ENCODE data around the gene SLC1A1. TPM values are rescaled to one million over a fixed set of nuclear protein-coding genes. Genes with fewer than 3 reads are reported as not detected.

SLC1A1 gene
- total RNA-seq, 1 donor from 2014 or later: 4.7 TPM

DNA sequence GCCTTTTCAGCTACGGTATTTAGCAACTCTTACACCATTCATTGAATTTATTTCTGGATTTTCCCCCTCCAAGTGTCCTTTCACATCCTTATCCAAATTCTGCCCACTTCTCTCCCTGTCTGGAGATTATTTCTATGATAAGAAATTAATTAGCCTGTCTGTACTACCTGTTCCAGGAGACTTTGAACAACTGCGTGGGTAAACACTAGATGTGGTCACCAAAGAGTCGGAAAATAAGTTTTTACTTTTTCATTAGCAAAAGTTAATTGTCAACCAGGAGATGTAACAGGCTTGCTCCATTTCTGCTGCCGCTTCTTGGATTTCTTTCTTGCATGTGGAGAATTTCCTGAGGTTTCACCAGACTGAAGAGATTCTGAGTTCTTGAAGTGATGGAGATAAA is 14.0 kb downstream of the SLC1A1 start:
- TF ChIP-seq, protein P1, sequence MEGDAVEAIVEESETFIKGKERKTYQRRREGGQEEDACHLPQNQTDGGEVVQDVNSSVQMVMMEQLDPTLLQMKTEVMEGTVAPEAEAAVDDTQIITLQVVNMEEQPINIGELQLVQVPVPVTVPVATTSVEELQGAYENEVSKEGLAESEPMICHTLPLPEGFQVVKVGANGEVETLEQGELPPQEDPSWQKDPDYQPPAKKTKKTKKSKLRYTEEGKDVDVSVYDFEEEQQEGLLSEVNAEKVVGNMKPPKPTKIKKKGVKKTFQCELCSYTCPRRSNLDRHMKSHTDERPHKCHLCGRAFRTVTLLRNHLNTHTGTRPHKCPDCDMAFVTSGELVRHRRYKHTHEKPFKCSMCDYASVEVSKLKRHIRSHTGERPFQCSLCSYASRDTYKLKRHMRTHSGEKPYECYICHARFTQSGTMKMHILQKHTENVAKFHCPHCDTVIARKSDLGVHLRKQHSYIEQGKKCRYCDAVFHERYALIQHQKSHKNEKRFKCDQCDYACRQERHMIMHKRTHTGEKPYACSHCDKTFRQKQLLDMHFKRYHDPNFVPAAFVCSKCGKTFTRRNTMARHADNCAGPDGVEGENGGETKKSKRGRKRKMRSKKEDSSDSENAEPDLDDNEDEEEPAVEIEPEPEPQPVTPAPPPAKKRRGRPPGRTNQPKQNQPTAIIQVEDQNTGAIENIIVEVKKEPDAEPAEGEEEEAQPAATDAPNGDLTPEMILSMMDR (IDR thresholded peaks at IDR 0.05; ENCODE audit: insufficient read depth, low read length, poor library complexity, severe bottlenecking): no peak
- H3K4me3 ChIP-seq (ENCODE audit: low read depth, low read length): no peak overlapping the region
- no peaks in the 10 kb centered on the region for H3K36me3 ChIP-seq (ENCODE audit: control insufficient read depth, insufficient read depth, low read length)
- no peaks in the 10 kb centered on the region for H3K27me3 ChIP-seq (ENCODE audit: control insufficient read depth, insufficient read depth, low read length)
- no peak for DNase-seq (ENCODE audit: low read depth)

DNA sequence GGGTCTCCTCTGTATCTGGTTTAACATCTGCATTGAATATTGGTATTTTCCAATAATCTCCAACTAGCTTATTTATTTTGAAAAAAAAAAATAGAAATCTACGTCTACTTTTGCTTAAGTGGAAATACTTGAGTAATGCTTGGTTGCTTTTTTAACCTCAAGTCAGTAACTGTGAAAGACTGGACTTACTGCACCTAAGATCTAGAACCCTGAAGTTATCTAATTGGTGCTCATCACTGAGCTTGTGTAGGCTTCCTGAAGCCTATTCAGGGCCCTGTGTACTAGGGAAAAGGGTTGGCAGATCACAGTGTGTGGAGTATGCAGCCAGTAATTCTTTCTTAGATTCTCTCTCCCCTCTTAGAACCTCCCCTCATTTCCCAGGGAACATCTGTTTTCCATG is 16.2 kb downstream of the SLC1A1 start:
- H3K27me3 ChIP-seq (ENCODE audit: control insufficient read depth, insufficient read depth, low read length): no peaks in the 10 kb centered on the region
- TF ChIP-seq, protein P1 (IDR thresholded peaks at IDR 0.05; ENCODE audit: insufficient read depth, low read length, poor library complexity, severe bottlenecking): no peak
- DNase-seq (ENCODE audit: low read depth): no peak
- H3K36me3 ChIP-seq (ENCODE audit: control insufficient read depth, insufficient read depth, low read length): no peaks in the 10 kb centered on the region
- H3K4me3 ChIP-seq (ENCODE audit: low read depth, low read length): no peak overlapping the region

DNA sequence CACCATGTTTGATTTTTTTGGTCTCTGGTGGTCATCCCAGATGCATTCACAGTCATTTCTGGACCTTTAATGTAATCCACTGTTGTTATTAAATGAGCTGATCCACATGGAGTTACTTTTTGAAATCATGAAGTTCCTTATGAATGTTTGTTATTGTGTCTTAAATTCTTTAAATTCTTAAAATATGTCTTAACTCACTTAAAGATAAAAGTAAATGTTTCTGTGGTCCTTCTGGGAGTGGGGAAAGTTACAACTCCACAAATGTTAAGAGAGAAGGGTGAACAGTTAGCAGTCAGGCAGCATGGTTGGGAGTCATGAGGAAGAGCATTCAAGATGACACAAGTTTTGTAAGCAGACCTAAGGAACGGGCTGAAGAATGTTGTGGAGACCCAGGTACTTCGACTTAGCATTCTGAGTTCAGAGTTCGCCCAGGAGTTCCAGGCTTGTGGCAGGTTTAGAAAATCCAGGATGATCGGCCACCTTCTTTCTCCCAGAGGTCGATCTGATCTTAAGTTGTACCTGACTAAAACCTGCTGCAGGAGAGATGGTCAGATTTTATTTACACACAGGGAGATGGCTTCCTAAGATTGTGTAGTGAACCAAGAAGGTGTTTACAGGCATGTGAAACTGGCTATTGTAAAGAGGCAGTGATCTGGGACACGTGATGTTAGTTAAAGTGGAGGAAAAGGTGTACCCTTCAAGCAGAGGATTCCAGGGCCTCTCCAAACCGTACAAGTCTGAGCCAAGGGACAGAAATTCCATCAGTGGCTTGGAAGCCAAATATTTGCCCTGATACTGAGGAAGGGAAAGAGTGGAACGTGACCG is 17.2 kb downstream of the SLC1A1 start:
- no peak for DNase-seq (ENCODE audit: low read depth)
- Histone ChIP-seq H3K4me3 (ENCODE audit: low read depth, low read length) (no peak overlapping the region), H3K36me3 (ENCODE audit: control insufficient read depth, insufficient read depth, low read length) (no peaks in the 10 kb centered on the region), H3K27me3 (ENCODE audit: control insufficient read depth, insufficient read depth, low read length) (no peaks in the 10 kb centered on the region)
- TF ChIP-seq, protein P1 (IDR thresholded peaks at IDR 0.05; ENCODE audit: insufficient read depth, low read length, poor library complexity, severe bottlenecking): no peak

DNA sequence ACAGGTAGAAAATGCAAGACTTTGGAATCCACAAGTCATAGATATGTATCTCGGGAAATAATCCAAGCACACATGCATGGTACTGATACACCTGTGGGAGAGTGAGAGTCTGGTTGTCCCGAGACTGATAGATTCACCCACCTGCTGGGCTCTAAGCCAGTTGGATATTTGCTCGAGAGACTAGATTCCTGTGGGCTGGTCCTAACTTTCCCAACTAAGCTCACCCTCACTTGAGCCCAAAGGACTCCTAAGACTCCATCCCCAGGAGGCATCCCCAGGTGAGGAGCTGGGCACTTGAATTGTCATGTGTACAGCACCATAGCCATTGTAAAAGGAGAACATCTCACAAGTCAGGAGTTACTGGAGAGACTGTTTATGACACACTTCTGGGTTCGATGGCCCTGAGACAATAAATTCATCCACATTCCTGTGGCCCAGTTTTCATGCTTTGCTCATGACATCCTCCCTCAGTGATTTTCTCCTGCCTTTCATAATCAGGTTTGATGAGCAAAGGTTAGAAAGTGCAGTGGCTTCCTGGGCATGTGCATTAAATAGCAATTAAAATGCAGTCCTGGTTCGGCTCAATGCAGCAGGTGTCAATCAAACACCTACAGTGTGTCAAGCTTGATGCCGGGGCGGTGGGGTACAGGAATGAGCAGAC is 18.1 kb downstream of the SLC1A1 start:
- DNase-seq (ENCODE audit: low read depth): peak; percentile 72
- Histone ChIP-seq H3K4me3 (ENCODE audit: low read depth, low read length) (no peak overlapping the region), H3K36me3 (ENCODE audit: control insufficient read depth, insufficient read depth, low read length) (no peaks in the 10 kb centered on the region), H3K27me3 (ENCODE audit: control insufficient read depth, insufficient read depth, low read length) (no peaks in the 10 kb centered on the region)
- TF ChIP-seq, protein P1 (IDR thresholded peaks at IDR 0.05; ENCODE audit: insufficient read depth, low read length, poor library complexity, severe bottlenecking): no peak

DNA sequence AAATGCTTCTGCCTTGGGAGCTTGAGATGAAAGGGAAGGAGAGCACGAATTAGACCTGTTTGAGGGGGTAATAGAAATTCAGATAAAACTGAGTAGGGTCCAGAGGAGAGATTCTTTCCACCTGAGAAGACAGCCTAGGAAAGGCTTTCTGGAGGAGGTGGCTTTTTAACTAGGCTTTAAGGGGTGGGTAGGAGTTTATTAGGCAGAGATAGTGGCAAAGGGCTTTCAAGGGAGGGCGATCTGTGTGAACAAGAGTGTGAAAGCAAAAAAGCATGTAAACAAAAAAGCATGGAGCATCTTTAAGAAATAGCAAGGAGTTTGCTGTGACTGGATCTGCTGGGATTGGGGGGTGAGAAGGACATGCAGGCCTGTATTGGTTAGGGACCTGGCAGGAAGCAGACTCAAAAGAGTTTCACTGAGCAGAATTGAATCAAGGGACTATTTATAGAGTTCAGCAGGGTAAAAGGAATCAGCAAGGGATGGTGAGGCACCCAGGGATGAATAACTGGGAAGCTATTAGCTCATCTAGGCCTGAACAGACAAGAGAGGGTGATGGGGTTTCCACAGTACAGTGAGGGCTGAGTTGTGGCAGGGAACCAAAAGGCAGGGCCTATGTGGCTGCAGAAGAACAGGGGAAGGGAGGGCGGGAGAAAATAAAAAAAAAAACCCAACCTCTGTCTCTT is 18.8 kb downstream of the SLC1A1 start:
- Histone ChIP-seq H3K27me3 (ENCODE audit: control insufficient read depth, insufficient read depth, low read length) (no peaks in the 10 kb centered on the region), H3K4me3 (ENCODE audit: low read depth, low read length) (no peak overlapping the region), H3K36me3 (ENCODE audit: control insufficient read depth, insufficient read depth, low read length) (no peaks in the 10 kb centered on the region)
- no peak for DNase-seq (ENCODE audit: low read depth)
- TF ChIP-seq, protein P1 (IDR thresholded peaks at IDR 0.05; ENCODE audit: insufficient read depth, low read length, poor library complexity, severe bottlenecking): no peak

Measured in kidney epithelial cell (primary cell).